GM18873 (cell line): Measurements from ENCODE around the gene ETV3.
A peak's percentile ranks its signal among the peaks of the same experiment; 100 is the strongest.
"Not testable (repeated sequence)": the region's sequence is repeated elsewhere in the genome, so short reads cannot be mapped to it uniquely, and the experiment has no call there.

Source experiments
- ATAC-seq: cut with Tn5 transposase; IDR thresholded peaks from one replicate; pipeline ENCODE4 v1.9.1; 2021; ENCODE audit warnings: mild to moderate bottlenecking, moderate library complexity, moderate number of reproducible peaks; ENCODE audit not compliant: unreplicated experiment, low FRiP score

The ETV3 gene

DNA sequence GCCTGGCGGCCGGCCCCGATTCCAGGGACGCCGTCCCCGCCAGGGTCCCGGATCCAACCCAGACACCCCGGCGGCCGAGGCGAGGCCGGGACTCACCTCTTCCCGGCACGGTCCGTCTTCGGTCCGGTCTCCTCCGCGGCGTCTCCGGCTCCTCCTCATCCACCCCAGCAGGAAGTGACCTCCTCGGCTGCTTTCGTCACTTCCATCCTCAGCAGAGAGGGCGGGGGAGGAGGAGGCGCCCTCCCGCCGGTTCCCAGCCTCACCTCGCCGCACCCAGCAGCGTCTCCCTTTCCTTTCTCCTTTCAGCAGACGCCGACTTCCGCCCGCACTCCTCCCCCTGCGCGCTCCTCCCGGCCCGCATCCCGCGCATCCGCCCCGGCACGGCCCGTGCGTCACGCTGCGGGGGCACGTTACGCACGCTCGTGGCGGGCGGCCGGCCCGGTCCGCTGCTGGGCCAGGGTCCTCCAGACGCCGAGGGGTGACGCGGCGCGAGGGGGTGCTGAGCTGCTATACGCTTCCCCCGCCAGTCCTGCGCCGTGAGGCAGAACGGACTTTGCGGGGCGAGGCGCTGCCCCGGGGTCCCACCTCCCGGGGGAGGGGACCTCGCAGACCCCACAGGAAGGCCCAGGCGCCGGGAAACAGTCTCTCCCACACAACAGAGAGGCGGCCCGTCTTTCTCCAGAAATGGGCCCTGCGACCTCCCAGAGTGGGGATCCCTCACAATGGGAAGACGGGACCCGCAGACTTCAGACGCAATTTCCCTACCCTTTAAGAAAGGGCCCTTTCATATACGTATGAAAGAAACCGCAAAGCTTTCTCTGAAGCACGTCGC, at the start of gene ETV3:
Gene ETV3, minus strand, starts transcription at position 176 of the 832 bp plus-strand sequence. CDS start 2,043 bp downstream, outside the sequence.
- ATAC-seq = peak; percentile 59

DNA sequence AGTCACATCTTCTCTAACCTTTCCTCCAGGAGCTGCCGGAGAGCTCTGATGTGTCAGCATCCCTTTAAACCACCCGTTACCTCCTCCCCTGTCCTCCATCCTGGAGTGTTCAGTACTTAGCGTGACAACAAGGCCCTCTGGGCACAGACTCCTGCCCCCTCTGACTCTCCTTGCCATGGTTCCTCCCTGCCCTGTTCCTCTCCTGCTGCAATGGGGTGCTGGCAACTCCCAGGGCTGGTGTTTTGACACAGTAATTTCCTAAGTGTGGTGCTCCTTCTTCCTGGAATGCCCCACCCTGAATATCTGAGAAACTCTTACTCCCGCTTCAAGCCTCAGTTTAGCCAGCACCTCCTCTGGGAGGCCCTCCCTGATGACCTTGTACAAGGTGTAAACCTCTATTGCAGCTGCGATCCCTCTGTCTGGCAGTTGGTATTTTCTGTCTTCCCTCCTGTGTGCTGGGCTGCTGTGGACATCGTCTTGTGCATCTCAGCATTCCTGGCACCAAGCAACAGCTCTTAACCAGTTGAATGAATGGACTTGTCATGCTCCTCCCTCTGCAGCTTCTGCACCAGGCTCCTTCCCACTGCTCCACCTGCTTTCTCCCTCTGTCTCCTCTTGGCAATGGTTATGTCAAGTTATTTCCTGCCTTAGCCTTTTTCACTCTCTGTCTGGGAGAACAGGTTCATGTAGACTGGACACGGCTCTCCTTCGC, 48.2 kb upstream of the ETV3 start:
- no peak for ATAC-seq

DNA sequence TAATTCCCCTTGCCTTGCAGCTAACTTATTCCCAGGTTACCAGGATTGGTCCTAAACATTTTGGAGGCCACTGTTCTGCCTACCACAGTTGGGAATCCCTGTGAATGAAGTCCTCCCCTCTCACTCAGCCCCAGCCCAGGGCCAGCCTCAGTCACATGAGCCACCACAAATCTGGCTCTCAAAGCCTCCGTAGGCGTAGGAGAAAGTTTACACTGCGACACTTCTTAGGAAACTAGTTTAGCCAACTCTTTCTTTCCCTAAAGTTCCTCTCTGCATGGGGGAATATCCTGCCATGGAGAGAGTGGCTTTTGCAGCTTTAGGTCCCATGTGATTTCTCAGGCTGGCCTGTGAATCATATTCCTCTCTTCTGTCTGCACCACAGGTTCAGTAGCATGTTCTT, 45.7 kb upstream of the ETV3 start:
- ATAC-seq = no peak

DNA sequence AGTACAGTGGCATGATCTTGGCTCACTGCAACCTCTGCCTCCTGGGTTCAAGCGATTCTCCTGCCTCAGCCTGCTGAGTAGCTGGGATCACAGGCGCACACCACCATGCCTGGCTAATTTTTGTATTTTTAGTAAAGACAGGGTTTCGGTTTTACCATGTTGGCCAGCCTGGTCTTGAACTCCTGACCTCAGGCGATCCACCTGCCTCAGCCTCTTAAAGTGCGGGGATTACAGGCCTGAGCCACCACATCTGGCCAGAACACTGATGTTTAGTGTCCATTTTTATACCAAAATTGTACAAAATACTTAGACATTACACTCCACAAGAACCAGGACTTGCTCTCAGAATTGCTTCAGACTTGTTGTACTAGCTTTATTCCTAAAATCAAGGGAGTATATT, 44.2 kb upstream of the ETV3 start:
- not testable (repeated sequence) for ATAC-seq

DNA sequence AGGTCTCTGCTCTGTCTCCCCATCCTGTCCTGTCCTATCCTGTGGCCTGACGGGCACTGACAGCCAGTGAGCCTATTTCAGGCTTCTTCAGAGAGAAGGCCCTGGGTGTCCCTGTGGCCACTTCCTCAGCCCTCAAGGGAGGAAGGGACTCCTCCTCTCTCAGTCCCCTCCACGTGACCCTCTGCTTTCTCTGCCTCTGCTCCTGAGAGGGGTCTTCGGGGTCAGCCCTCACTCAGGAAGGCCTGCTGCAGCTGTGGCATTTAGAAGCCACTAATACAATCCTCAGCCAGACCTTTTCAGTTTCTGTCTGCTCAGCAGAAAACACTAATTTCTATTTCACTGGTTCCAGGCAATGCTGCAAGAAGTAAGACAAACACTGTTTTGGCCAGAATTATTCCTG, 43.6 kb upstream of the ETV3 start:
- ATAC-seq = no peak

DNA sequence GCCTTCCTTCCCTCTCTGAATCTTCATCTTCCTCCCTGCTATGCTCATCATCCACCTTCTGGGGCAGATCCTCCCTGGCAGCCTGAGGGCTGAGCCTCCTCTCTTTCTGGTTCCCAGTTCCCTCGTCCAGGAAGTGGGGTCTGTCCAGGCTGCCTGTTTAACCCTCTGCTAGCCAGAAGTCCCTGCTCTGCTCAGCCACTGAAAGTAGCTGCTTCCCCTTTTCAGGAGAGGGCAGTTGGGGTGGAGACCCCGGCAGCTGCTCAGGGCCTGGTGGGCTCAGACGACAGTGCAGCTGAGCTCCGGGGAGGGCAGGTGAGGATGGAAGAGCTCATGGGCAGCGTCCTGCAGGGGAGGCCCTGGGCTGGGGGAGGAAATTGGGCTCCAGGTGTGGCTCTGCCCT, 43.1 kb upstream of the ETV3 start:
- no peak for ATAC-seq

DNA sequence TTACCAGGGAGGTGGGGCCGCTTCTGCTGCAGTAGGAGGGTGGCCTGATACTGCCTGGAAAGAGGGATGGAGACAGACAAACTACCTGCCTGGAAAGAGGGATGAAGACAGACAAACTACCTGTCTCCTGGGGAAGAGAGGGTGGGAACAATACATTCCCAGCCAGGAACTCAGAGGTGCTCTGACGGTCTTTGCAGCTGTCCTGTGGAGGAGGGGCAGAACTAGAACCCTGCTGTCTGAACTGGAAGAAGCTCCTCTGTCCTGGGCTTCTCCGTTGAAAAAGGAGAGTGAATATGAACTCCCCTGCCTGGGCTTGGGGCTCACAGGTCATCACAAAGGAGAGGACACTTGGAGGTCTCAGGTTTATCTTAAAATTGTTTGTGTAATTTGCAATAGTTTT, 40.3 kb upstream of the ETV3 start:
- no peak for ATAC-seq

DNA sequence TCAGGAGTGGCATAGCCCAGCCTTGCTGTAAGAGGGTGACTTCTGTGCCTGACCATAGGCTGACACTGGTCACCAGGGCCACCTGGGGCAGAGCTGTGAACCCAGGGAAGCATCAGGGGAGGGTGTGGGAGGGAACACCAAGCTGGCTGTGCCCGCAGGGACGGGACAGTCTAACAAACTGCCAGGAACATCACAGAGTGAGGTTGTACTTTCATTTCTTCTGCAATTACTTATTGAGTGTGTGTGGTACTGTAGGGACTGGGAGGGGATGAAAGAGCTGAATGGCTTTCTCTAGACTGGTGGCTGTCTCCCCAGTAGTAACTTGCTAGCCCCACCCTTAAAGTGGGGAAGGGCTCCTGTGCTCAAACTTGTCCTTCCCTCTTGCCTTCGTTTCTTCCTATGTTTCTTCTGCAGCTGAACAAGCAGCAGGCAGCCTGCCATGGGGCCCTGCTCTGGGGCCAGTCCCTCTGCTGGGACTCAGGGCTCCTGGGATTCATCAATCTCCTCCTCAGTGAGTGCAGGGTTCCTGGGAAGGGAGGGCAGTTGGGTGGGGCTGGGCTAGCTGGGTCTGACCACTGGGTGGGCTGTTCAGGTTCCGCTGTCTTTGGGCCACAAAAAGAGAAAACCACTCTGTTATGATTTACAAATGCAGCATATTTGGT, 39.7 kb upstream of the ETV3 start:
- no peak for ATAC-seq

DNA sequence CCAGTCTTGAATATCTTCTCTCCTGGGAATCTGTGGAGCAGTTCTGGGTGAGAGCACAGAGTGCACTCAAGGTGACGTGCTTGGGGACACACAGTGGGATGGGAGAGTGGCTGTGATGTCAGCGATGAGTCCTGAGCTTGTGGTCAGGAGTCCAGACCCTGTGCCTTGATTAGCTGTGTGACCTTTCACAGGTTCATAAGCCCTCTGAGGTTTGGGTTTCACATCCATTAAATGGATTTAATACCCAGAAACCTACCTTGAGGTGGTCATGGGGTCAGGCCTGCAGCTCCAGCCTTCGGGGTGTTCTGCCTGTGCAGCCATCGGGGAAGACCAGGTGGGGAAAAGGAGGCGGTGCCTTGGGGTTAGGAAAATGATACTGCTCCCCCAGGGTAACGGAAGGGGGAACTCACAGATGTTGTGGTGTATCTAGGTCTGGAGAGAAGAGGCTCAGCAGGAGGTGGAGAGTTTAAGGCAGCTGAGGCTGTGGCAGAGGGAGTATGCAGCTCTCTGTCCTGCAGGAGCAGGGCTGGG, 38.5 kb upstream of the ETV3 start:
- ATAC-seq = no peak

DNA sequence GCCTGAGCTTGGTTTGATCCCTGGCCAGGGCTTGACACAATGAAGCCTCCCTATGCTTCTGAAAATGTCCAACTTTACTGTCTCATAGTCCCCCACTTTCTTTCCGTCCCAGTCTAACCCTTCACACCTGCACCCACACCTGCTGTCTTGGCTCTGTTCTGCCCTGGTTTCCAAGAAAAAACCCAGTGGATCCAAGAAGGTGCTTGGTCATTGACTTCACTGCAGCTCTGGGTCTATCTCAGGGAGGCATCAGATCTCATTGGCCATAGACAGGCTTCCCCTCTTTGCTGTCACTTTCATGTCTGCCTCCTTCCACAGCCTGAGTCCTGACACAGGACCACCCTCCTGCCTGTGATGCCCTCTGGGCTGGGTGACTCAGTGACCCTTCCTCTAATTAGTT, 37.8 kb upstream of the ETV3 start:
- ATAC-seq = no peak

DNA sequence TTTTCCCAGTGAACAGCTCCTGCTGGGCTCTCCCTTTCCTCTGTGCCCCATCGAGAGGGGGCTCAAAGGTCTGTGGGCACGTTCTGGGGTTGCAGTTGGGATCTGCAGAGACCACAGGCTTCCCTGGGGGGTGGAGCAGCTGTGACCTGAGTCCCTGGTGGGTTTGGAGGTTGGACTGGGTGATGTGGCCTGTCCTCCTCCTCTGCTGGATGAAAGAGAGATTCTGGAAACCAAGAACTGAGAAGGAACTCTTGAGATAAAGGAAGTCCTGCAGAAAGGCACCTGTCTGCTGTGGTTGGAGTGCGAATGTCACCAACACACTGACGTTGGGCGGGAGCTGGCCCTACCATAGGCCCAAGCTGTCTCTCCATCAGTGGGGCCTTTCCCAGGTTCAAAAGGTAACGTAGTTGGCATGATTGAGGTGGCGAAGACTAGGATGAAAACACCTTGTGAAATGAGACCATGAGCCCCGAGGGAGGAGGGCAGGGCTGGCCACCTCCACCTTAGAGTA, 35.8 kb upstream of the ETV3 start:
- ATAC-seq = no peak

DNA sequence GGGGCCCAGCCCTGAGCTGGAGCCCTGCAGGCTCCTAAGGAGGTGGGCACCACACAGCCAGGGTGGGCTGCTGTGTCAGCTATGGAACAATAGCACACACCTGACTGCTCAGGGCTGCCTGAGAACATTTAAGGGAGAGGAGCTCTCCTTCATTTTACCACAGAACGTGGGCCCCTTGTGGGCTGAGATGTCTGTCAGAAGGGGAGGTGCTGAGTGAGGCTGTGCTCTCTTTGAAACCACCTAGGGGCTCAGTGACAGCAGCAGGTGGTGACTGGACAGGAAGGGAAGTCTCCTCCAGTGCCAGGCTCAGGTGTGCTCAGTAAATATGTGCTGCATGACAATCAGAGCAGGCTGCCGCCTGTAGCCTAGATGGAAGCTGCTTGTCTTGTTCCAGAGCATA, 35.0 kb upstream of the ETV3 start:
- not testable (repeated sequence) for ATAC-seq

DNA sequence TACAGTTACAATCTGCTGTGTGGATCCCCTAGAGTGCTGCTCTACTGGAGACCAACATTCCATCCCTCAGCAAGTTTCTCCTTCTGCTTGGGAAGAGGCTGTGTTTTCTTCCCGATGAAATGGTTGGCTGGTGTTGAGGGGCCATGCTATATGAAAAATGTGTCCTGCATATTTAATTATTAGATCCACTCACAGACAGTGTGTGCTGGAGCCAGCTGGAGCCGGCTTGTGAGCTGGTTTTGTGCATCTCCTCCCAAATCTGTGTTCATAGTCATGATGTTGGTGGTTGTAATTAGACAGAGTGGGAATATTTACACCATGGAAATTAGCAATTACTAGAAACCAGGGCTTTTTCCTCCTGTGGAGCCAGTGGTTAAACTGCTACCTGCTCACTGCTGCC, 34.4 kb upstream of the ETV3 start:
- not testable (repeated sequence) for ATAC-seq

DNA sequence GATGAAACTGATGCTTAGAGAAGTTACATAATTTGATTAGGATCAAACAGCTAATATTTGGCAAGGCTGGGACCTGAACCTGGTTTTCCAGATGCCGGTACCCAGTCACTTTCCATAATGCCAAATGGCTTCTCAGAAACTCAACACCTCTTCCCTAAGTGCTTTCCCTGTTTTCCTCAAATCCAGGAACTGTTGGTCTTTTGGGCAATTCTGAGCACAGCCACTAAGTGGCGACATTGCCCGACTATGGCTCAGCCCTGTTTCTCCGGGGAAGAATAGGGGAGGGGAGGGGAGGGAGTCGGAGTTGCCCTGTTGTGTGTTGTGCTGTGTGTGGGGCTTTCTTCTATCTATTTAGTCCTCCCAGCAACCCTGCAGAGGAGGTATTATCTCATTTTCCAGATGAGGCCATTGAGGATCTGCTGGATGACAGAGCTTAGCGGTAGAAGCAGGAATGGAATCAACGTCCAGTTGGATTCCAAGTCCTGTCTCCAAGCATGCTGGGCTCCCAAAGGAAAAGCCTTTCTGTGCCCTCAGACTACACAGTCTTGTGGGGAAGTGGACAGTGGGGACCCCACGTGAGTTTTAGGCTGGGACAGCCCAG, 33.8 kb upstream of the ETV3 start:
- ATAC-seq = not testable (repeated sequence)

DNA sequence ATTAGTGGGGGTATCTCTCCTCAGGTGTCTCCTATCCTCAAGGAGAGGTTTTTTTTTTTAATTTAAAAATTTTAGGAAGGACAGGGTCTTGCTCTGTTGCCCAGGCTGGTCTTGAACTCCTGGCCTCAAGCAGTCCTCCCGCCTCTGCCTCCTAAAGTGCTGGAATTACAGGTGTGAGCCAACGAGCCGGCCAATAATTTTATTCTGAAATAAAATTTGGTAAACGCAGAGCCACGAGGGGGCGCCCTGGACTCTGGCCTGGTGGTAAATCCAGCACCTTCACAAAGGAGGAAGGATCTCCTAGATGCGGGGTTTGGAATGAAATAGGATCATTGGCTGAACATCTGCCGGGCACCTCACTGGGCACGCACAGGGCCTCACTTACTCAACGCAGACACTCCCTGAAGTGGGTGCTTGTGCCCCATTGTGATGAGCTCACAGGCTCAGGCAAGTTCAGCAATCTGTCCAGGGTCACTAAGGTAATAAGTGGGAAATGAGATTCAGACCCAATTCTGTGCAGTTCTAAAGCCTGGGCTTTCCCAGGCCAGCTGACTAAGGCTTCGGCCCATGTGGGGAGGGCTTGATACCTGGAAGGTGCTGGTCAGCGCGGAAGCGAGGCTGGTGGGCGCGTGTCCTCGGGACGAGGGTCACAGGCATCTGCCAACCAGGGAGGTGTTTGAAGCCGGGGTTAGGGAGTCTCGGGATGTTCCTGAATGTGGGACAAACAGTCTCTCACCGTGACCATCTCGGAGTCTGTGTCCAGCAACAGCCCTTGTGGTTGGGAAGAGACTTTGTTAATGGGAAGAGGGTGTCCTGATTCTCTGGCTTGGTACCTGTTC, 32.7 kb upstream of the ETV3 start:
- ATAC-seq = no peak

DNA sequence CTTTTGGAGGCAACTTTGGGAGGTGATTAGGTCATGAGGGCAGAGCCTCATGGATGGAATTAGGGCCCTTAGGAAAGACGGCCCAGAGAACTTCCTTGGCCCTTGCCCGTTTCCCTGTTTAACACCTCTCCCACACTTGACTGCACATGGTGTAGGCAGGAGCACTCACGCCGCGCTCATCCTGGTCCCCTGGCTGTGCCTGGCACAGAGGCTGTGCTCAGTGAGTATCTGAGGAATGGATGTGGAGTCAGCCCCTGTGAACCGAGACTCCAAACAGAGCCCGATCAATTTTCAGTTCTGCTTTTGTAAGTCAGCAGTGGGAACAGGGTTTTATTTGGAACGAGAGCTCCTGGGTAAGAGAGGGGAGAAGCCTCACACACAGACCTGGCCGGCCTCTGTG, 29.8 kb upstream of the ETV3 start:
- ATAC-seq = no peak

DNA sequence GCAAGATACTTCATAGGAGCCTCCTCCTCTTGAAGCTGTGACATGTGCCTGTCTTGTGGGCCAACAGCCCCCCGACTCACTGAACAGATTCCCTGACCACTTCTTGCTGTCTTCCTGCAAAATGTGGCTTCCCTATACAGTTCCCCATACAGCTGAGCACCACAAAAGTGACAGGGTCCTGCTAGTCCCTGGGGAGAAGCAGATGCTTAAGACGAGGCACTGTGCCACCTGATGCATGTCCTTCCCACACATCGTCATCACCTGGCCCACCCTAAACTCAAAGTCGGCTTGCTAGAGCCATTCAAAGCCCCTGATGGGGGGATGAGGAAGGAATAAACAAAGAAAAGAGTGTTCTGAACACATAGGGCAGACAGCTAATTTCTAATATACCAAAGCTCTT, 29.2 kb upstream of the ETV3 start:
- ATAC-seq = no peak

DNA sequence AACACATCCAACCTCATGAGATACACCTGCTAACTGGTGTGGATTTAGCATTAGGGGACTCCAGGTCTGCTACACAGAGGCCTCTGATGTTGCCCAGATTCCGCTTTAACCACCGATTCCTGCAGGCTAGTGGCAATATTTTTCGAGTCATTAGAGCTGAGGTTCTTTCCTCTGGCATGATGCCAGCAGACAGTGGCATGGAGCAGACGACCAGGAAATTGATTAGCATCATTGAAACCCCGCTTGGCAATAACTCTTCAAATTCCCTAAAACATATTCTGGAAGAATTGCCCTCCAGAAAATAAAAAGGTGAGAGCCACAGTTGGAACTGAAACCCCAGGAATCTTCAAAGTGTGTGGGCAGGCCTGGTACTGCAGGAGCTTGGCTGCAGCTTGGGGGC, 28.4 kb upstream of the ETV3 start:
- no peak for ATAC-seq

DNA sequence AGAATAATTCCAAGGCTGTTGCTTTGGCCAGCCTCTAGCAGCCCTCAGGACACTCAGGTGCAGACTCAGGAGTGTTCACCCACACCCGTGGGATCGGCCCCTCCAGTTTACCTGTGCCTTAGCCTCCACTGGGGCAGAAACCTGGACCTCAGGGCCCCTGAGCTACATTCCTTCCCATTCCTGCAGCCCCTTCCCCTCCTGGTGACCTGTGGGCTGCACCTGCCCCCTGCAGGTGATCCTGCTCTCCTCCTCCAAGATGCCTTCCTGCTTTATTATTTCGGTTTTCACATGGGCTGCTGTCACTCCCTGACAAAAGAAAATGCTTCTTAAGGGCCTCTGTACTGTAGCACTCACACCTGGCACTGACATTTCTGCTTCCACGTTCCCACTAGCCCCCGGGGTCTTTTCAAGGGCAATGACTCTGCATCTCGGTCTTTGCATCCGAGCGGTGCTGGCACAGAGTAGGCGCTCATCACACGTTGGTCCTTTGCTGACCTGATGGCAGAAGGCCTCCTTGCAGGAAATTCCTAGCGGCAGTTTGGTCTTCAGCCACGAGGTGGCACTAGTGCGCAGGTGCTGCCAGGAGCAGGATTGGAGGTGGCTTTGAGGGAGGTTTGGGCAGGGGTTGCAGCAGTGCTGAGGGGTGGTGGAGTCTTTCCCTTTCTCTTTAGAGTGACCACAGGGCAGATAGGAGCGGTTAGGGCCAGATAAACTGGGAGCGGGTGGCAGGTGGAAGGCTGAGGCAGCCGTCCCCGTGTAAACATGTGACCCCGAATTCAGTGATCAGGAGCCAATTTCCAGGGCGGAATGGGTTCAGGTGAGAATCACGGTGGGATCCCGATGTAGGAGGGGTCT, 25.3 kb upstream of the ETV3 start:
- ATAC-seq = no peak
